ENCODE data around the gene PIEZO2.

The PIEZO2 gene

DNA sequence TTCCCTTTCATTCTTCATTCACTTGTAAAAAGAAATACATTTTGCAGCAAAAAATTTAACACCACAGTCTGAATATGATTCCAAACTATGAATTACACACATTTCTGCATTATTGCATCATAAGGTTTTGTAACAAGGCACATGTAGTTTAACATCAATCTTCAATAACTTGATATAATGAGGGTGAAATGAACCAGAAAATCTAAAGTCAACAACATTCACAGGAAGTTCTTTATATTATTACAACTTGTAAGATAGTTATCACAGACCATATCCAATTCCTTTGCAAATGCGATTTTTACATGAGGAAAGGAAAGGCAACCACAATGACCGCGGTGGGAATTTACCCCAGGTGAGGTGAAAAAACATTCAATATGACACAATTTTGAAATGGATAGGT lies 410.2 kb downstream of the PIEZO2 start (continued):
- TF ChIP-seq ZNF394 (tag by site-specific recombination; IDR thresholded peaks at IDR 0.05; ENCODE audit: borderline replicate concordance) (no peak), PRDM1 (tag by site-specific recombination; IDR thresholded peaks at IDR 0.05) (no peak), ZNF692 (tag by site-specific recombination; IDR thresholded peaks at IDR 0.05) (no peak; the same call in 1 of the 2 replicates), TCF7L2 (IDR thresholded peaks at IDR 0.05; ENCODE audit: borderline replicate concordance, low read depth, low read length) (peak; percentile 61; the same call in 1 of the 2 replicates), ZNF133 (tag by site-specific recombination; IDR thresholded peaks at IDR 0.05) (no peak), GLIS1 (tag by site-specific recombination; IDR thresholded peaks at IDR 0.05) (no peak), RBAK (tag by site-specific recombination; IDR thresholded peaks at IDR 0.05) (no peak), ZBTB21 (tag by site-specific recombination; IDR thresholded peaks at IDR 0.05) (0 out of 2 replicates have a peak, but pooled peaks have one; percentile 27), WT1 (tag by site-specific recombination; IDR thresholded peaks at IDR 0.05) (peak; percentile 46; the same call in 1 of the 2 replicates), ZNF354C (tag by site-specific recombination; IDR thresholded peaks at IDR 0.05; ENCODE audit: borderline replicate concordance, low read depth) (no peak), ZNF843 (tag by site-specific recombination; IDR thresholded peaks at IDR 0.05) (peak; percentile 79), ZNF202 (tag by site-specific recombination; IDR thresholded peaks at IDR 0.05; ENCODE audit: borderline replicate concordance) (no peak), HOXD13 (CRISPR knock-in tag; IDR thresholded peaks at IDR 0.05; ENCODE audit: borderline replicate concordance) (no peak), ZNF473 (tag by site-specific recombination; IDR thresholded peaks at IDR 0.05) (no peak), ZNF350 (tag by site-specific recombination; IDR thresholded peaks at IDR 0.05) (peak; percentile 46), ZFP69B (tag by site-specific recombination; IDR thresholded peaks at IDR 0.05) (0 out of 2 replicates have a peak, but pooled peaks have one; percentile 23), ZNF785 (tag by site-specific recombination; IDR thresholded peaks at IDR 0.05) (no peak), BCL6B (tag by site-specific recombination; IDR thresholded peaks at IDR 0.05) (peak; percentile 77; the same call in 1 of the 2 replicates), ZNF561 (tag by site-specific recombination; IDR thresholded peaks at IDR 0.05; ENCODE audit: borderline replicate concordance) (no peak), ZBTB1 (tag by site-specific recombination; IDR thresholded peaks at IDR 0.05) (no peak), ZNF211 (tag by site-specific recombination; IDR thresholded peaks at IDR 0.05; ENCODE audit: low read depth) (no peak), GLI2 (tag by site-specific recombination; IDR thresholded peaks at IDR 0.05; ENCODE audit: borderline replicate concordance, low read depth) (no peak), ZNF768 (tag by site-specific recombination; IDR thresholded peaks at IDR 0.05) (no peak), ZNF112 (tag by site-specific recombination; IDR thresholded peaks at IDR 0.05) (no peak), ZFHX2 (tag by site-specific recombination; conservative IDR thresholded peaks at IDR 0.05) (no peak), ZNF654 (tag by site-specific recombination; IDR thresholded peaks at IDR 0.05; ENCODE audit: low read depth) (no peak)
- TF ChIP-seq, protein P1, sequence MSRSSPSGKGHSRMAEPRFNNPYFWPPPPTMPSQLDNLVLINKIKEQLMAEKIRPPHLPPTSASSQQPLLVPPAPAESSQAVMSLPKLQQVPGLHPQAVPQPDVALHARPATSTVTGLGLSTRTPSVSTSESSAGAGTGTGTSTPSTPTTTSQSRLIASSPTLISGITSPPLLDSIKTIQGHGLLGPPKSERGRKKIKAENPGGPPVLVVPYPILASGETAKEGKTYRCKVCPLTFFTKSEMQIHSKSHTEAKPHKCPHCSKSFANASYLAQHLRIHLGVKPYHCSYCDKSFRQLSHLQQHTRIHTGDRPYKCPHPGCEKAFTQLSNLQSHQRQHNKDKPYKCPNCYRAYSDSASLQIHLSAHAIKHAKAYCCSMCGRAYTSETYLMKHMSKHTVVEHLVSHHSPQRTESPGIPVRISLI (tag by site-specific recombination; IDR thresholded peaks at IDR 0.05), result no peak
- TF ChIP-seq, protein P2, sequence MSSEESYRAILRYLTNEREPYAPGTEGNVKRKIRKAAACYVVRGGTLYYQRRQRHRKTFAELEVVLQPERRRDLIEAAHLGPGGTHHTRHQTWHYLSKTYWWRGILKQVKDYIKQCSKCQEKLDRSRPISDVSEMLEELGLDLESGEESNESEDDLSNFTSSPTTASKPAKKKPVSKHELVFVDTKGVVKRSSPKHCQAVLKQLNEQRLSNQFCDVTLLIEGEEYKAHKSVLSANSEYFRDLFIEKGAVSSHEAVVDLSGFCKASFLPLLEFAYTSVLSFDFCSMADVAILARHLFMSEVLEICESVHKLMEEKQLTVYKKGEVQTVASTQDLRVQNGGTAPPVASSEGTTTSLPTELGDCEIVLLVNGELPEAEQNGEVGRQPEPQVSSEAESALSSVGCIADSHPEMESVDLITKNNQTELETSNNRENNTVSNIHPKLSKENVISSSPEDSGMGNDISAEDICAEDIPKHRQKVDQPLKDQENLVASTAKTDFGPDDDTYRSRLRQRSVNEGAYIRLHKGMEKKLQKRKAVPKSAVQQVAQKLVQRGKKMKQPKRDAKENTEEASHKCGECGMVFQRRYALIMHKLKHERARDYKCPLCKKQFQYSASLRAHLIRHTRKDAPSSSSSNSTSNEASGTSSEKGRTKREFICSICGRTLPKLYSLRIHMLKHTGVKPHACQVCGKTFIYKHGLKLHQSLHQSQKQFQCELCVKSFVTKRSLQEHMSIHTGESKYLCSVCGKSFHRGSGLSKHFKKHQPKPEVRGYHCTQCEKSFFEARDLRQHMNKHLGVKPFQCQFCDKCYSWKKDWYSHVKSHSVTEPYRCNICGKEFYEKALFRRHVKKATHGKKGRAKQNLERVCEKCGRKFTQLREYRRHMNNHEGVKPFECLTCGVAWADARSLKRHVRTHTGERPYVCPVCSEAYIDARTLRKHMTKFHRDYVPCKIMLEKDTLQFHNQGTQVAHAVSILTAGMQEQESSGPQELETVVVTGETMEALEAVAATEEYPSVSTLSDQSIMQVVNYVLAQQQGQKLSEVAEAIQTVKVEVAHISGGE (tag by site-specific recombination; conservative IDR thresholded peaks at IDR 0.05; ENCODE audit: low read depth), result no peak
- TF ChIP-seq, protein P3, sequence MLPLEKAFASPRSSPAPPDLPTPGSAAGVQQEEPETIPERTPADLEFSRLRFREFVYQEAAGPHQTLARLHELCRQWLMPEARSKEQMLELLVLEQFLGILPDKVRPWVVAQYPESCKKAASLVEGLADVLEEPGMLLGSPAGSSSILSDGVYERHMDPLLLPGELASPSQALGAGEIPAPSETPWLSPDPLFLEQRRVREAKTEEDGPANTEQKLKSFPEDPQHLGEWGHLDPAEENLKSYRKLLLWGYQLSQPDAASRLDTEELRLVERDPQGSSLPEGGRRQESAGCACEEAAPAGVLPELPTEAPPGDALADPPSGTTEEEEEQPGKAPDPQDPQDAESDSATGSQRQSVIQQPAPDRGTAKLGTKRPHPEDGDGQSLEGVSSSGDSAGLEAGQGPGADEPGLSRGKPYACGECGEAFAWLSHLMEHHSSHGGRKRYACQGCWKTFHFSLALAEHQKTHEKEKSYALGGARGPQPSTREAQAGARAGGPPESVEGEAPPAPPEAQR (tag by site-specific recombination; IDR thresholded peaks at IDR 0.05), result peak; percentile 81; the same call in 1 of the 2 replicates
- TF ChIP-seq, protein P4, sequence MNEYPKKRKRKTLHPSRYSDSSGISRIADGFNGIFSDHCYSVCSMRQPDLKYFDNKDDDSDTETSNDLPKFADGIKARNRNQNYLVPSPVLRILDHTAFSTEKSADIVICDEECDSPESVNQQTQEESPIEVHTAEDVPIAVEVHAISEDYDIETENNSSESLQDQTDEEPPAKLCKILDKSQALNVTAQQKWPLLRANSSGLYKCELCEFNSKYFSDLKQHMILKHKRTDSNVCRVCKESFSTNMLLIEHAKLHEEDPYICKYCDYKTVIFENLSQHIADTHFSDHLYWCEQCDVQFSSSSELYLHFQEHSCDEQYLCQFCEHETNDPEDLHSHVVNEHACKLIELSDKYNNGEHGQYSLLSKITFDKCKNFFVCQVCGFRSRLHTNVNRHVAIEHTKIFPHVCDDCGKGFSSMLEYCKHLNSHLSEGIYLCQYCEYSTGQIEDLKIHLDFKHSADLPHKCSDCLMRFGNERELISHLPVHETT (tag by site-specific recombination; IDR thresholded peaks at IDR 0.05), result no peak
